Measurements from ENCODE around the gene NUDT19.

DNA sequence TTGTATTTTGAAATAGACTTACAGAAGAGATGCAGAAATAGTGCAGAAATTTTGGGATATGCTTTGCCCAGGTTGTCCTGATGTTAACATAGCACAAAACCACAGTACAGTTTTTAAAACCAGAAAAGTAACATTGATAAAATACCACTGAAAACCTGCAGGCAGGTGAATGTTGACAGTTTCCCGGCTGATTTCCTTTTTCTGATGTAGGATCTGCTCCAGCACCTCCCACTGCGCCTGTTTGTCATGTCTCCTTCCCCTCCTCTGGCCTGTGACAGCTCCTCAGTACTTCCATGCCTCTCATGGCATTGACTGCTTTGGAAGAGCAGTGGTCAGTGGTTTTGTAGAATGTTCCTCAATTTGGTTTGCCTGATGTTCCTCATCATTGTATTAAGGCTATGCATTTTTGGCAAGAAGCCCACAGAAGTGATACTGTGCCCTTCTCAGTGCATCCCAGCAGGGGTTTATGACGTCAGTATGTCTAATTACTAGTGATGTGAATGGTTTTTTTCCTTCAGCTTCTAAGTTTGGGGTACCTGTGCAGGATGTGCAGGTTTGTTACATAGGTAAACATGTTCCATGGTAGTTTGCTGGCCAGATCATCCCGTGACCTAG lies 58.9 kb downstream of the NUDT19 start:
- no peak for TF ChIP-seq POLR2A (IDR thresholded peaks at IDR 0.05)
- TF ChIP-seq, protein P1, sequence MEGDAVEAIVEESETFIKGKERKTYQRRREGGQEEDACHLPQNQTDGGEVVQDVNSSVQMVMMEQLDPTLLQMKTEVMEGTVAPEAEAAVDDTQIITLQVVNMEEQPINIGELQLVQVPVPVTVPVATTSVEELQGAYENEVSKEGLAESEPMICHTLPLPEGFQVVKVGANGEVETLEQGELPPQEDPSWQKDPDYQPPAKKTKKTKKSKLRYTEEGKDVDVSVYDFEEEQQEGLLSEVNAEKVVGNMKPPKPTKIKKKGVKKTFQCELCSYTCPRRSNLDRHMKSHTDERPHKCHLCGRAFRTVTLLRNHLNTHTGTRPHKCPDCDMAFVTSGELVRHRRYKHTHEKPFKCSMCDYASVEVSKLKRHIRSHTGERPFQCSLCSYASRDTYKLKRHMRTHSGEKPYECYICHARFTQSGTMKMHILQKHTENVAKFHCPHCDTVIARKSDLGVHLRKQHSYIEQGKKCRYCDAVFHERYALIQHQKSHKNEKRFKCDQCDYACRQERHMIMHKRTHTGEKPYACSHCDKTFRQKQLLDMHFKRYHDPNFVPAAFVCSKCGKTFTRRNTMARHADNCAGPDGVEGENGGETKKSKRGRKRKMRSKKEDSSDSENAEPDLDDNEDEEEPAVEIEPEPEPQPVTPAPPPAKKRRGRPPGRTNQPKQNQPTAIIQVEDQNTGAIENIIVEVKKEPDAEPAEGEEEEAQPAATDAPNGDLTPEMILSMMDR (IDR thresholded peaks at IDR 0.05), result no peak
